ENCODE results near the gene DOCK4.

GRCh38 chr7:111892588-111892987, 313.6 kb downstream of the DOCK4 start:
- TF ChIP-seq CTCF (IDR thresholded peaks at IDR 0.05): no peak
- no peak for TF ChIP-seq POLR2A (IDR thresholded peaks at IDR 0.05)

All from esophagus squamous epithelium (tissue), 4 donors.